Stimulated activated CD8-positive, alpha-beta memory T cell treated with anti-CD3 and anti-CD28 coated beads, Interleukin-12 subunit alpha, Interleukin-12 subunit beta, amount 100 ng/mL, for 1 hour (primary cell): ENCODE data around the gene DNAH9.

Experiments
- DNase-seq: peaks from one replicate; pipeline ENCODE4 v3.0.0-alpha.2; 2020; ENCODE audit warnings: low read depth

Gene DNAH9

DNA sequence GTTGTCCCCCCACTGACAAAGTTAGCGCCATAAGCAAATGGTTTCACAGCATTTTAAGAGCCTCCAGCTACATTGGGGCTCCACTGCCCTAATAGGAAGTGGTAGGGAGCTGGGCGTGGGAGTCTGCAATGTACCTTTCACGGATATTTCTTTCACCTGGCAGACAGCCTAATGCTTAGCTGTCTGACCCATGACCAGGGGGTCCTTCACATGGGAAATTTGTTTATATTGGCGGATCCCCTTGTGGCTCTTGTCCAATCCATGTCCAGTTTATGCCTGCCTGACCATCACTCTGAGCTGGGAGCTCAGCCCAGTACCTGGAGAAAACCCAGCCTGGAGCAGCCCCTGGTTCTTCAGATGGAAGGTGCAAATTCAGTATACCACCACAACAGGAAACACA, 254.0 kb downstream of the DNAH9 start:
- no peak for DNase-seq

- DNase-seq: no peak
Observed at GRCh38 chr17:11852912-11853311, 254.6 kb downstream of the DNAH9 start.

DNA sequence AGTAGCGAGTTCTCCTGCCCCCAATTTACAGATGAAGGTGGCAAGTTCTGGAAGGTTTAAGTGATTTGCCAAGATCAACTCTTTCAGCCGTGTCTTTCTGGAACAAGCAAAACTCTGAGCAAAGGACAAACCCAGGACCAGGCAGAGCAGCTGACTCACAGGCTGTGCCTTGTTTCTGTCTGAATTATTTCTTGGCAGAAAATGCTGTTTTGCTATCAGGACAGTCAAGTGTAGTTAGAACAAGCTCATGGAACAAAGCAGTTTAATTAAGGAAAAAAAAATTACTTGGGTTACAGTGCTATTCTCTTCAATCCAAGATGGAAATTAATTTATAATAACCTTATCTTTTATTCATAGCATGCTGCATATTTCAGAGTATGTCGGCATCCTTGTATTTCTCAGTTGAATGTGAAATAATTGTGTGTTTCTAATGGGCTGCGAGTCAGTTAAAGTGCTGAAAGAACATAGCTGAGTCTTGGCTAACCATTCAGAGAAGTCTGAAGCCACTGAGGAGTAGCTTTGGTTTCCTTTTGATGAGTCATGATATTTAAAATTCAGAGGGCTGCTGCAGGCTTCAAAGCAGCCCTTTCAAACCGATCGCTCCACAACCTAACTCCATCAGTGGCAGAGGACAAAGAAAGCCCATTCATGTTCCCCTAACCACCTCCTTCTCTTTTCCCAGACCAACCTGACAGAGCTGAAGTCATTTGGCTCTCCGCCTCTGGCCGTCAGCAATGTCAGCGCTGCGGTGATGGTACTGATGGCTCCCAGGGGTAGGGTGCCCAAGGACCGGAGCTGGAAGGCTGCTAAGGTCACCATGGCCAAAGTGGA, 255.3 kb downstream of the DNAH9 start:
- DNase-seq: no peak

DNA sequence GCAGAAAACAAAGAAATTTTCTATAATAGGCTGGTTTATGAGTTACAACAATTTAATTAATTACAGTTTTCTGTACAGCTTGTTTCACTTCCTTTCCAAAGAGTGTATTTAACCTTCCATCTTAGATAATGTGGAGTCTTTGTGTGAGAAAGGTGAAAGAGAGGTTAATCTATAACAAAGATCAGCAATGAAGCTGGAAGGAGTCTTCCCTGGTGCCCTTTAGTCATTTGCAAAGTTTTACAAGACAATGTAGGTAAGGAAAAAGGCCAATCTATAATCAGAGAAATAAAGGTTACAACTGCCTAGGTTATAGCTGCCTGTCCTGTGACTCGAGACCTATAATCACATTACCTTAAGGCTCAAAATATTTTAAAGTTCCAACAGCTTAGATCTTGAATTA, 257.0 kb downstream of the DNAH9 start:
- no peak for DNase-seq

GRCh38 chr17:11857006-11857405, 258.7 kb downstream of the DNAH9 start:
- DNase-seq: no peak

DNA sequence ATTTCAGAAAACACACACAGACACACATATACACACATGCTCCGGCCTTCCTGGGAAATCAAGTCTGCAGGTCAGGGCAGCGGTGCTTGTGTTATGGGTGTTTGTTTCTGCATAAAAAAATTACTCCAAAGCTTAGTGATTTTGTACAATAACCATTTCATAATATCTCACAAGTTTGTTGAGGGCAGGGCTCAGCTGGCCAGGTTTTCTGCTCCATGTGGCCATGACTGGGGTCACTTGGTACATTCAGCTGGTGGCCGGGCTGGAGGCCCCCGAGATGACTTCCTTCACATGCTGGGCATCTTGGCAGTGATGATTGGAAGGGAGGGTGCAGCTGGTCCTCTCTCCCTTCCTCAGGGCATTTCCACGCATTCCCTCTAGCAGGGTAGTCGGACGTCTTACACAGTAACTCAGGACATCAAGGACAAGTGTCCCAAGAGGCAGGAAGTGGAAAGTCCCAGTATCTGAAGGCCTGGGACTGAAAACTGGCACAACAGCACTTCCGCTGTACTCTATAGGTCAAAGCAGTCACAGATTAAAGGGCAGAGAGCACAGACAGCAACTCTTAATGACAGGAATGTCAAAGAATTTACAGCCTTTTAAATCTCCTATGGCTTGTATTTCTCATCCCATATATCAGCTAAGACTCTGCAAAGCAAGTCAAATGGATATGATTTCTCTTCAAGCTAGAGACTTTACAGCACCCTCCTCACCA, 271.6 kb downstream of the DNAH9 start:
- DNase-seq: no peak

GRCh38 chr17:11871773-11872172, 273.5 kb downstream of the DNAH9 start:
- DNase-seq: no peak

GRCh38 chr17:11874756-11875155, 276.5 kb downstream of the DNAH9 start:
- DNase-seq: no peak

- DNase-seq: no peak
Observed at GRCh38 chr17:11880714-11881113, 282.4 kb downstream of the DNAH9 start.

DNA sequence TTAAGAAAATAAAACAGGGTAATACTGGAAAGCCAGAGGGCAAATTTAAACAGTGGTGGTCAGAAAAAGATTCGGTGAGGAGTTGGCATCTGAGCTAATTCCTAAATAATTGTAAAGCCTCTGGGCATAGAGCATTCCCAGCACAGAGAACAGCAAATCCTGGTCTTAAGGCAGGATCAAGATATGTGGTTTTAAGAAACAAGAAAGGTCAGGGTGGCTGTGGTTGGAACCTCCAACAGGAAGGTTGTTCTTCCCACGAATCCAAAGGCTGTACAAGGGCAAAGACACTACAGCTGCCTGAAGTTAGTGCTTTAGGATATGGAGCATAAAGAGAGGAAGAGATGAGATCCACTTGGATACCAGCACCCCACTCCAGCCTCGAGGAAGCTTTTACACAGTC, 284.4 kb downstream of the DNAH9 start:
- DNase-seq: no peak

- DNase-seq: no peak
Observed at GRCh38 chr17:11885051-11885450, 286.8 kb downstream of the DNAH9 start.

- DNase-seq: no peak
Observed at GRCh38 chr17:11889266-11889665, 291.0 kb downstream of the DNAH9 start.

DNA sequence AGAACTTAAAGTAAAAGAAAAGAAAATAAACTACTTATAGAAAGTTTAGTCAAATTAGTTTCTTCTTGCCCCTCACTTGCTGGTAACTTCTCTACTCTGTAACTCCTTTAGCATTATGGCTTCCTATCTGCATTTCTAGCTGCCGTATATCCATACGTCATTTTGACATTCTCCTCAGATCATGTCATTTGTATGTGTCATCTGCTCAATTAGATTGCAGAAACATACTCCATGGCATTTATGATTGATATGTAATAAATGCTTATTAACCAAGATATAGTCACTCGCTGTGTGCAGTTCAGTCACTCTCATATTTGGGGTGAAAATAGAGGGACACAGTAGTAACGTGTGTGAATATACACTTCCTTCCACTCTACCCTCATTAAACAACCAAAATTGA, 295.6 kb downstream of the DNAH9 start:
- no peak for DNase-seq

GRCh38 chr17:11896199-11896598, 297.9 kb downstream of the DNAH9 start:
- DNase-seq: no peak

DNA sequence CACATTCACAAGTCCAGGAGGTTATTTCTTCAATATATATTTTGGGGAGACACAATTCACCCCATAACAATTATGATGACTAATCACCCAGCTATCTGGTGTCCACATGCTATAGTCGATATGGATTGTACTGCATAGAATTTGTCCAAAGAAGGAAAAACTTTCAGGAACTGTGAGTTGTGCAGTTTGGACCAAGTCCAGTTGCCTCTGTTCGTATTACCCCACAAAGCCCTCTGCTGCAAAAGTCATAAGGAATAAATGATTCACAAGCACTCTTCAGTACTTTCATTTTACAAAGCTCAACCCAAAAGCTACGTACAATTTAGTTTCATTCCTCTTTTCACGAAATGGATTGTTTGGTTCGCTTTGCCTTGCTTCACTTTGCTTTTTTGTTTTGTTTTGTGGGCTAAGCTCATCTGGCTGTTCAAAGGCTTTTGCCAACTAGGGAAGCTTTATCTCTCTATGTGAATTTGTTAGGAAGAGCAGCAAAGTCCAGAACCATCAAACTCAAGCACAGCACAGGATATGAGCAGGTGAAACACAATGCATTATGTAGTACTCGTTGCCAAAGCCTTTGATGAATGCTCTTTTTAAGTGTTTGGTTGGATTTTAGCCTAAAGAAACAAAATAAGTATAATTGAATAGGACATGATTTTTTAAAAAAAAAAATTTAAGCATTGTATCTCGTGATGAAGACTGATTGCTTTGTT, 300.4 kb downstream of the DNAH9 start:
- no peak for DNase-seq

GRCh38 chr17:11899537-11899942, 301.3 kb downstream of the DNAH9 start:
- no peak for DNase-seq

GRCh38 chr17:11900041-11900476, 301.8 kb downstream of the DNAH9 start:
- no peak for DNase-seq

DNA sequence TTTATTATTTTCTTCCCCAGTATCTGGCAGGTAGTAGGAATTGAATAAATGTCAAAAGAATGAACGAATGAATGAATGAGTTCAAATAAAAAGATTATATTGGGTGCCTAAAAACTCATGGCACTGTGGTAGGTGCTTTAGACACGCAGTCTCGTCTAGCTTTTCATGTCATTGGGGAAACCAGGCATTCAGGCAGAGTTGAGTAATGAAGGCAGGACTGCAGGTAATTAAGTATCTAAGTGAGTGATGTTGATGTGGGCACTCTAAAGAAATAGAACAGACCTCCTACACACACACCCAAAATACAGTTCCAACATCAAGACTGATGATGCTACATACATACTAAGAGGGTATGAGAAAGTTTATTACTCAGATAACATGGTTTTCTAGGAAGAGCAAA, 302.4 kb downstream of the DNAH9 start:
- DNase-seq: no peak

- DNase-seq: no peak
Observed at GRCh38 chr17:11901931-11902330, 303.7 kb downstream of the DNAH9 start.

- DNase-seq: no peak
Observed at GRCh38 chr17:11908711-11909146, 310.5 kb downstream of the DNAH9 start.

DNA sequence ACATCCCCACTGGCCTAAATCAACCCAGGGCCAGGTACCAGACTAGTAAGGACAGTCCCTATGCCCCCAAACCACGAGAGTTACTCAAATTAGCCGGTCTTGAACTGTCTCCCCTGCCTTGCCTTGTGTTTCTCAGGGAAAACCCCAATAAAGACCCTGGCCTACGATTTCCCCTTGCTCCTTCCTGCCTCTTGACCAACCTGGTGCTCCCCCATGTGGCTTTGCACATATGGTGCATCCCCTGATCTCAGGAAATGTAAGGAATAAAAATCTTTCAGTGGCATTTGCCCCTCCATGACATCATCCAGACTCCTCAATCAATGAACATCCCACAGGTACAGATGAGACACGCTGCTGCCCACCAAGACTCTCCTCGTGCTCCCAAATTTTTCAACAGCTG, 311.1 kb downstream of the DNAH9 start:
- DNase-seq: no peak

DNA sequence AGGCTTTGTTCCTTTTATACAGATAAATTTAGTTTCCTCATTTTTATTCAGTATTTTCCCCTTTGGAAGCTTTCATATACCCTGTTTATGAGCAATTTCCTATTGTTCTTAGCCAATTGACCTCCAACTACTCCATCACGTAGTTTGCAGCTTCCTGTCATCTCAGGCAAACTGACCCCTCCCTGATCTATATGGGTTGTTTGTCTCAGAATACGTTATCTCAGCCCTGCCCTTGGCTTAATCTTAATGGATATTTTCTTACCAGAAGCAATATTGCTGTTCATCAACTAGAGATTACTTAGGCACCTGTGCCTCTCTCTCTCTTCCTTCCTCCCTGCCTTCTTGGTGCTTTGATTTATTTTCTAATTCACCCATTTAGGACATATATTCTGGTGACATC, 317.8 kb downstream of the DNAH9 start:
- DNase-seq: no peak

DNA sequence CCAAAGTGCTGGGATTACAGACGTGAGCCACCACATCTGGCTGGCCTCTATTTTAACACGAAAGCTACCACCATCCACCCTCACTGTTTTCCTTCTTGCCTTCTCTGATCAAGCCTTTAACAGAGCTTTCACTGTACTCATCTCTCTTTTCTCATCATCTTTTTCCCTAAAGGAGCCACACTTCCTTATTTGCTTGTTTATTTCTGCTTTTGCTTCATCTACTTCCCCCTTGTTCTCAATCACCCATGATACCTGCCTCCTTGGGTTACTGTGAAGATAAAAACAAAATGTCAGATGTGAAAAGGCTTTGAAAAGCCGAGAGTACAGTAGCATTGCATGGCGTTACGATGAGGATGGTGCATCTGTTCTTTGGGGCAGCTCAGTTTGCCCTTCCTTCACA, 319.1 kb downstream of the DNAH9 start:
- no peak for DNase-seq
